ENCODE measurements around the gene TRIO. TPM values are rescaled to one million over a fixed set of nuclear protein-coding genes. Genes with fewer than 3 reads are reported as not detected.

The TRIO gene
- total and polyA plus RNA-seq, 11 donors, result 35.2 to 99.1 (median 58.4) TPM

DNA sequence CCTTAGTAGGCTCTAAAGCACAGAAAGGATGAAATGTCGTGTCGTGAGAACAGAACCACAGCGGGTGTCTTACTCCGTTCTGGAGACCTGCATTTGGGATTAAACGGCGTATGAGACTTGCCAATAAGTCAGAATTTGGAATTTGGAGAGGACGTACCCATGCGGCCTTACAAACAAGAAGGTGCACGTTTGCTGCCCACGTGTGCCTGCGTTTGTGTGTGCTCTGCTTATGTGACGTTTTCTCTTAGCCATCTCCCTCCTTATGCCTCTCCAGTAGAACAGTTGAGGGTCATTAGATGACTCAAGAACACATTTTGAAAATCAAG lies 266.9 kb downstream of the TRIO start:
- Histone ChIP-seq H3K27me3 (no peaks in the 10 kb centered on the region), H3K4me1 (peaks cover 0 to 49% (median 20%) of the 10 kb centered on the region in 12 donors), H3K27ac (peak overlapping the region; percentile 46 to 75 (median 55)), H3K9me3 (no peaks in the 10 kb centered on the region), H3K36me3 (peaks cover 0 to 95% (median 88%) of the 10 kb centered on the region in 9 donors), H3K4me3 (no peak overlapping the region)
- DNase-seq, result no peak
- WGBS, 4 donors, result 82 to 89% (median 88%) methylated on average over 12 of the region's 12 CpGs
- TF ChIP-seq POLR2A (IDR thresholded peaks at IDR 0.05), result no peak
- TF ChIP-seq, protein P1, sequence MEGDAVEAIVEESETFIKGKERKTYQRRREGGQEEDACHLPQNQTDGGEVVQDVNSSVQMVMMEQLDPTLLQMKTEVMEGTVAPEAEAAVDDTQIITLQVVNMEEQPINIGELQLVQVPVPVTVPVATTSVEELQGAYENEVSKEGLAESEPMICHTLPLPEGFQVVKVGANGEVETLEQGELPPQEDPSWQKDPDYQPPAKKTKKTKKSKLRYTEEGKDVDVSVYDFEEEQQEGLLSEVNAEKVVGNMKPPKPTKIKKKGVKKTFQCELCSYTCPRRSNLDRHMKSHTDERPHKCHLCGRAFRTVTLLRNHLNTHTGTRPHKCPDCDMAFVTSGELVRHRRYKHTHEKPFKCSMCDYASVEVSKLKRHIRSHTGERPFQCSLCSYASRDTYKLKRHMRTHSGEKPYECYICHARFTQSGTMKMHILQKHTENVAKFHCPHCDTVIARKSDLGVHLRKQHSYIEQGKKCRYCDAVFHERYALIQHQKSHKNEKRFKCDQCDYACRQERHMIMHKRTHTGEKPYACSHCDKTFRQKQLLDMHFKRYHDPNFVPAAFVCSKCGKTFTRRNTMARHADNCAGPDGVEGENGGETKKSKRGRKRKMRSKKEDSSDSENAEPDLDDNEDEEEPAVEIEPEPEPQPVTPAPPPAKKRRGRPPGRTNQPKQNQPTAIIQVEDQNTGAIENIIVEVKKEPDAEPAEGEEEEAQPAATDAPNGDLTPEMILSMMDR (IDR thresholded peaks at IDR 0.05), result no peak
- intact Hi-C loops (cut with DNase I), result loop anchor here in 1 of 10 donors (5.0 kb wide), 1 partner anchor 37 kb away; no protein-coding TSS in a partner anchor
- ATAC-seq, result peak in 1 of 4 donors; percentile 39

DNA sequence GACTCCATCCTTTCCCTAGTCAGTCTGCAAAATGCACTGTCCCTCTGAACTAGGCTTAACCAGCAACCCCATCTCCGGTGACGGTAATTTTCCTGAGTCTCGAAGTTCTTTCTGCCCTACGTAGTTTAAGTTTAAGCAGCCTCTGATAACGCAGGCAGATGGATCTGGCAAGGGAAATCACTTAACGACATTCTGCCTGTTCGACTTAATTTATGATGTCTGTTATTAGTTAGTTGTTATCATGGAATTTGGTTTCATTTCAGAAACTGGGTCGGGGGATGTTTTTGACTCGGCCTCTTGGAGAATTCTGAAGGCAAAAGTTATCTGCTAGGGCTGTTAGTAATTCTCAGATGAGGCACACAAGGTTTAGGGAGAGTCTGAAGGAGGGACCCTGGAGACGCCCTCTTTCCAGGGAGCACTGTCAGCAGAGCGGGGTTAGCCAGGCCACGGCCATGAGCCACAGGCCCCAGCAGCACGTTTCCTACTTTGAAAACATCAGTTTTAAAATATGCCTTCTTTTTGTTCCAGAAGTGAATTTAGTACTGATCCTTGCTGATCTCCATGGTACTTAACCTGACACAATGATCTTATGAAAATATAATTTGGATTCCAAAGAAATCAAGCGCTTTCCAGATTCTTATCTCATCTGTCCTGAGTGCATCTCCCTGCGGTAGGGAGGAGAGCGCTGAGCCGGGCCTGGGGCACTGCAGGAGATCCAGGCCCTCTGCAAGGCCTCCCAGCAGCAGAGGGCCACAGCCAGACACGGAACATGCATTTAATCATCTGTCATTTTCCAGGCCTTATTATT lies 267.5 kb downstream of the TRIO start:
- WGBS, 4 donors, result 70 to 80% (median 75%) methylated on average over 18 of the region's 18 CpGs
- no peak for DNase-seq
- TF ChIP-seq, protein P1 (IDR thresholded peaks at IDR 0.05), result no peak
- TF ChIP-seq POLR2A (IDR thresholded peaks at IDR 0.05), result no peak
- Histone ChIP-seq H3K27ac (peak overlapping the region; percentile 46 to 75 (median 55)), H3K9me3 (no peaks in the 10 kb centered on the region), H3K36me3 (peaks cover 0 to 97% (median 89%) of the 10 kb centered on the region in 9 donors), H3K4me3 (no peak overlapping the region), H3K4me1 (peaks cover 0 to 49% (median 20%) of the 10 kb centered on the region in 12 donors), H3K27me3 (no peaks in the 10 kb centered on the region)
- peak in 3 of 4 donors; percentile 47 to 58 (median 49) for ATAC-seq
- intact Hi-C loops (cut with DNase I), result loop anchor here in 1 of 10 donors (5.0 kb wide), 1 partner anchor 37 kb away; no protein-coding TSS in a partner anchor

DNA sequence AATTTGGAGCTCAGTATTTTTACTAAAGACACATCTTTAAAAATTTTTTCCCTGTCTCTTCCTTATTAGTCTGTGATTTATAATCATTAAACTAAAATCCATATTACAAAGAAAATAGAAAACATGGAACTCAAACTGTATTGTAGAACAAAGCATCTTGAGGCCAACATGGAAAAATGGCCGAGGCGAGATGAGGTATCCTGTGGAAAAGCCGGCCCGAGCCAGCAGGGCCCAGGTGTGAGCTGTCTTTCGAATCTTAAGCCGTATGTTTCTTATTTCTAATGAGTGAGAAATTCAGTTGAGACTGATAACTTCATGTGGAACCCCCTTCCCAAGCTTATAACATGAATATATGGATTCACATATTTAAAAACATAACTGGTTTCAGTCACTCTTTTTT lies 268.1 kb downstream of the TRIO start:
- H3K27me3 ChIP-seq, result no peaks in the 10 kb centered on the region
- WGBS, 4 donors, result 81 to 91% (median 88%) methylated on average over 6 of the region's 6 CpGs
- ATAC-seq (no peak), DNase-seq (no peak)
- intact Hi-C loops (cut with DNase I), result loop anchor here in 1 of 10 donors (5.0 kb wide), 1 partner anchor 36 kb away; no protein-coding TSS in a partner anchor
- H3K27ac ChIP-seq, result peak overlapping the region; percentile 10 to 75 (median 55)
- H3K4me3 ChIP-seq, result no peak overlapping the region
- H3K9me3 ChIP-seq, result no peaks in the 10 kb centered on the region
- H3K36me3 ChIP-seq, result peaks cover 0 to 95% (median 87%) of the 10 kb centered on the region in 9 donors
- peaks cover 0 to 47% (median 19%) of the 10 kb centered on the region in 12 donors for H3K4me1 ChIP-seq
- no peak for TF ChIP-seq POLR2A (IDR thresholded peaks at IDR 0.05)
- TF ChIP-seq, protein P1 (IDR thresholded peaks at IDR 0.05), result no peak

DNA sequence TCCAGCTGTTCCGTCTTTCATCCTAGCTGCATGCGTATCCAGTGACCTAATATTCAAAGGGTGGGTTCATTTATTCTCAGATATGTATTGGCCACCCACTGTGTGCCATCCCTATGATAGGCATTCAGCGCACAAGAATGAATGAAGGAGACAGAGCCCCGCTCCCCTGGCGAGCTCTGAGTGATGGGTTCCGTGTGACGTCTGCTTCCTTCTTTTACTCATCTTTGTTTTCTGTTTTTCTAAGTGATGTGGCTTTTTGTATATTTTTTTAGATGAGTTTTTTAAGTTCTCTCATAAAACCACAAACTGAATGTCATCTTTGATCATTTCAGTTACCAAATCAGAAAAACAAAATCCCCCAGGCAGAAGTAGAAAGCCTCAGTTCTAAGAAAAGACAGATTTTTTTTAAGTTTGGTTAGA lies 270.2 kb downstream of the TRIO start:
- 69 to 97% (median 90%) methylated on average over 7 of the region's 7 CpGs for whole genome bisulfite sequencing, 4 donors
- no peak for TF ChIP-seq POLR2A (IDR thresholded peaks at IDR 0.05)
- TF ChIP-seq, protein P1 (IDR thresholded peaks at IDR 0.05), result no peak
- no peaks in the 10 kb centered on the region for H3K9me3 ChIP-seq
- no peak for ATAC-seq
- no peak overlapping the region for H3K27ac ChIP-seq
- intact Hi-C loops (cut with DNase I), result loop anchor here in 1 of 10 donors (5.0 kb wide), 1 partner anchor 34 kb away; no protein-coding TSS in a partner anchor
- H3K36me3 ChIP-seq, result peaks cover 0 to 92% (median 82%) of the 10 kb centered on the region in 9 donors
- H3K4me1 ChIP-seq, result peaks cover 0 to 38% (median 8%) of the 10 kb centered on the region in 12 donors
- no peak overlapping the region for H3K4me3 ChIP-seq
- H3K27me3 ChIP-seq, result no peaks in the 10 kb centered on the region
- no peak for DNase-seq
